DND-41 (cell line): Measurements from ENCODE around the gene NACC2.

Source experiments
- CTCF ChIP-seq: IDR thresholded peaks from 2 replicates; pipeline ENCODE4 v1.5.1; 2012; ENCODE audit warnings: borderline replicate concordance, low read length, moderate library complexity, mild to moderate bottlenecking; ENCODE audit not compliant: poor library complexity, severe bottlenecking; ENCODE audit errors: extremely low read depth
- EZH2 ChIP-seq: IDR thresholded peaks from 3 replicates; pipeline ENCODE4 v1.6.1; 2012; ENCODE audit warnings: borderline replicate concordance, low read depth, mild to moderate bottlenecking, moderate library complexity, low read length, inconsistent platforms; ENCODE audit not compliant: severe bottlenecking

GRCh38 chr9:136042541-136042940 lies 52.5 kb downstream of the NACC2 start:
- TF ChIP-seq CTCF (no peak), EZH2 (no peak)
